Measurements from ENCODE around the gene GLUL. TPM values are rescaled to one million over a fixed set of nuclear protein-coding genes. Genes with fewer than 3 reads are reported as not detected.
"Not testable (repeated sequence)": the region's sequence is repeated elsewhere in the genome, so short reads cannot be mapped to it uniquely, and the experiment has no call there.

The GLUL gene
- total RNA-seq, 1 donor from 2014 or later = 221 TPM

DNA sequence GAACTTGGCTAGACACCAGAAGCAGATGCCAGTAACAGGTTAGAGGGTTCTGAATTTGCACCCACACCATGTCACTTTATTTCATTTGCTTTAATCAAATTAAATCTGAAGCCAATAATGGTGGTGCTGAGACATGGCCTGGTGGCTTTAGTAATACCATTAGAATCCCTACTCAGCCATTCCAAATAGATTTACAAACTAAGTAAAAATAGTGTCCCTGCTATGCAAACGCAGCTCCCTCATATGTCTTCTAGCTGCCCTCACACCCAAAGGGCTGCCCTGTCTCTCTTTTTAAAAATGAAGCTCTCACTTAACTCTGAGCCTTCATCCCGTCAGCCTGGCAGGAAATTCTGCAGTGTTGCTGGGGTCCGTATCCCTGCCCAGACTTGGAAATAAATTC lies 21.1 kb downstream of the GLUL start:
- no peak for ATAC-seq
- DNase-seq (ENCODE audit: low spot score) = no peak

DNA sequence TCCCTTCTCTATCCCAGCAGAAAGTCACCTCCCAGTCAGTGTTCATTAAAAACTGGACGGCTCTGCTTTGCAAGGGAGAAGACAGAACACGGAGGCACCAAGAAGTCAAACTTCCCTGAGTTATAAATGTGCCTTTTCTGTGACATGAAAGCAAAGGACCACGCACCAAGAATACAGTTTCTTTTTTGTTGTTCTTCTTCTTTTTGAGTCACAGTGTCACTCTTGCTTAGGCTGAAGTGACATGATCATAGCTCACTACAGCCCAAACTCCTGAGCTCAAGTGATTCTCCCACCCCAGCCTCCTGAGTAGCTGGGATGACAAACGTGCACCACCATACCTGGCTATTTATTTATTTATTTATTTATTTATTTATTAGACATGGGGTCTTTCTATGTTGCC lies 22.7 kb downstream of the GLUL start:
- DNase-seq (ENCODE audit: low spot score) (no peak), ATAC-seq (no peak)

DNA sequence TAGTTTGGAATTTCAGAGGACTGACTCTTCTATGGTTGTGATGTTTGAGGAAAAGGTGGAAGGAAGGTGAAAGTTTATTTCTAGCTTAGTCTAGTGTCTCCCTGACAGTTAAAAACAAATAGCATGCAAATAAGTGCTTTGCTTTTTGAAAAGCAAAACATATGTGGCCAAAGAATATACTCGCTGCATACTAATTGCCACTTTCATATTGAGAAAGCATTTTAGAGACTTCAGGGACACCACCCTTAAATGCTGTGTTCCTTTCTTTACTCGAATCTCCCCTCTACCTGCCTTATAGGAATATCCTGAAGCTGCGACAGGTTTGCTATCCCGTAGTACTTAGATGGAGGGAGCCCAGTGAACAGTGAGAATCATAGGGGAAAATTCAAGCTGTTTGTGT lies 23.2 kb downstream of the GLUL start:
- DNase-seq (ENCODE audit: low spot score) (no peak), ATAC-seq (no peak)

DNA sequence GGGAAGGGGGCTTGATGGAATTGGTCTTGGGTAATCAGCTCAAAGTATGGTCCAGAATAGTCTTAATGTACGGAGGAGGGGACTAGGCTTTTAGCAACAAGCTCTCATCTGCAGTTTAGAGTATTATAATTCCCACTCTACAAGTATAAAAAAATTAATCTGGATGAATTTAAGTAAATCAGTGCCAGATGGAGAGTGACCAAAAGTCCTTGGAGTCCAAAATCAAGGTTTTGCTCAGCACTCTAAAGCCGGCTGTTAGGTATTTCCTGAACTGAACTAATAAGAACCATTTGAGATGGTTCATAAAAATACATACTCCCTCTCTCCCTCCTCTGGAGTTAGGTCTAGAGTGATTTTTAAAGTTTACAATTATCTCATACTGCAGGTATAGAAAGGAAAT lies 23.7 kb downstream of the GLUL start:
- ATAC-seq (no peak), DNase-seq (ENCODE audit: low spot score) (no peak)

DNA sequence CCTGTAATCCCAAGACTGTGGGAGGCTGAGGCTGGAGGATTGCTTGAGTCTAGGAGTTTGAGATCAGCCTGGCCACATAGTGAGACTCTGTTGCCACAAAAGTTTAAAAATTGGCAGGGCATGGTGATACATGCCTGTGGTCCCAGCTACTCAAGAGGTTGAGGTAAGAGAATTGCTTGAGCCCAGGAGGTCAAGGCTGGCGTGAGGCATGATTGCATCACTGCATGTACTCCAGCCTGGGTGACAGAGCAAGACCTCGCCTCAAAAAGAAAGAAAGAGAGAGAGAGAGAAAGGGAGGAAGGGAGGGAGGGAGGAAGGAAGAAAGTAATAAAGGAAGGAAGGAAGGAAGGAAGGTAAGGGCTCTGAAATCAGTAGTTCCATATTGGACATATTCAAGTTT lies 25.0 kb downstream of the GLUL start:
- DNase-seq (ENCODE audit: low spot score) = no peak
- ATAC-seq = no peak

DNA sequence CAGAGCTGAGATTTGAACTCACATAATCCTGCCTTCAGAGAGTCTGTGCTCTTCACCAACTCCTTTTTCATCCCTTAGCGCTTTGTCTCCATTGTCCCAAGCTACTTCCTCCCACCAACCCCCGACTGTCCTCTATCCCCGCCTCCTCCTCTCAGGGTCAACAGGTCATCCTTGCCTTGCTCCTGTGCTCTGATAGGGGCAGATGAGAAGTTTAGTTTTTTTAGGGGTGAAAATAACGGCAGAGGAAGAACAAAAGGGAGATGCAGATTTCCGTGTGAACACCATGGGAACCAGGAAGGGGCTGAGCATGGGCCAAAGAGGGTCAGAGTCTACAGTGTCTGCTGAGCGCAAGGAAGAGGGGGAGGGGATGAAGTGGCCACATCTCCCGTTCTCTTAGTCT lies 31.9 kb downstream of the GLUL start:
- no peak for DNase-seq (ENCODE audit: low spot score)
- ATAC-seq = no peak

DNA sequence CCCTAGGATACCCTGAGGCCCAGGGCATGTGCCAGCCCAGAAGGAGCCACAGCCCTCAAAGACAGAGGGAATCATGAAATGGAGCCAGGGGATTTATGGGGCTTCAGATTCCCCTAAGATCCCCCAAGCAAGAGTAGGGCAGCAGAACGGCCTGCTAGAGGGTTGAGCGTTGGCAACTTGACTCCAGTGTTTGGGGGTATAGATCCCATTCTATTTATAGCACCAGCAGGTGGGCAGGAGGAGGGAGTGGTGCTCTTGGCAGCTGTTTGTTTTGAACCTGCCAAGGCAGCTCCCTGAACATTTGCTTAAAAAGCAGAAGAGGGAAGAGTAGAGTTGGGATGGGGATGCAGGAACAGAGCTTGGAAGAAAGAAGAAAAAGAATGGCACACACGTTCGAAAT lies 33.7 kb downstream of the GLUL start:
- ATAC-seq (no peak), DNase-seq (ENCODE audit: low spot score) (no peak)

DNA sequence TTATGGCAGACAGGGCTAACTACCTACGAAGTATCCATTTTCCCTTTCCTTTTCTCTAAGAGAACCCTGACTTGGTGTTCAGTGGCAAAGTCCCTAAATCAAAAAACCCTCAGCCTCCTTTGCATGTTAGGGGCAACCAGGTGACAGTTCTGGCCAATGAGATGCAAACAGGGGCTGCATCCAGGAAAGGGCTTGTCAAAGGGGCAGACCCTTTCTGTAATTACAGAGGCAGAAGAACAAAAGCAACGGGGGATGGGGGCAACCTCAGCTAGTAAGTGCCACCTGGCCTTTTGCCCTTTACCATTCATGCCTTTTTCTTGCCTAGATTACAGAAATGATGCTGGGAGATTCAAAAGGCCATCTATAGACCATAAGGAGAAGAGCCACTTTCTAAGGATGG lies 34.4 kb downstream of the GLUL start:
- DNase-seq (ENCODE audit: low spot score) = no peak
- ATAC-seq = no peak

DNA sequence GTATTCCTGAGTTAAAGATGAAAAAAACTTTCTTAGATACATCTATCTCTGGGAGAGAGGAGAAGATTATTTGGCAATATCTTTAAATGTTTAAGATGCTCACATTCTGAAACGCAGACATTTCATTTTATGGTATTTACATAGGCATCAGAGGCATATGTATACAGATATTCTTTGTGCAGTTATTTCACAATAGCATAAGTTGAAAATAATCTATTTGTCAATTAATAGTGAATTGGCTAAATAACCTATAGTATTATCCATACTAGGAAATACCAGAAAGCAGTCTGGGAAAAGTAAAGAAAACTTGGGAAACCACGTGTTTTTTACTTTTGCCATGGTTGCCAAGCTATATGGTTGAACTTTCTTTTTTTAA lies 35.9 kb downstream of the GLUL start:
- ATAC-seq (no peak), DNase-seq (ENCODE audit: low spot score) (no peak)

DNA sequence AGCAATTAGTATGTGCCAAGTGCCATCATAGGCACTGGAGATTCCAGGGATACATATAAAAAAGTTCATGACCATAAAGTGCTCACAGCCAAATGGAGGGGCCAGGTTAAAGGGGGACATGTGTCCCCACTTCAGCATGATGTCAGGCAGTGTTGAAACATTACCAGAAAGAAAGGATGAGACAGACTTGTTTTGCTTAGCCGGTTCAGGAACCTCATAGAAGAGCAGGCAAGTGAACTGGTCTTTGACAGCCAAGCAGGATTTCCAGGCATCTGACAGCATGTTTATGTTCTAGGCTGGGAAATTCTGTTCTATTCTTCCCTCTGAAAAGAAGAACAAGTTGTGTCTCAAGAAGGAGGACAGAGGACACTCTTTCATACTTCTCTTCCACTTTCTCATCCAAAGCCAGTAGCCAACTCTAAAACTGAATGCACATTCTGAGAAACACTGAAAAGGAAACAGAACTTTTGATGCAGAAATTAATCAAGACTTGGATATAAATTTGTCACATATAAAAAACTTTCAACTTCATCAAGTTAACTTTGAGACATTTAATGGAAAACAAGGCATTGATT lies 39.7 kb downstream of the GLUL start:
- ATAC-seq = no peak
- no peak for DNase-seq (ENCODE audit: low spot score)

DNA sequence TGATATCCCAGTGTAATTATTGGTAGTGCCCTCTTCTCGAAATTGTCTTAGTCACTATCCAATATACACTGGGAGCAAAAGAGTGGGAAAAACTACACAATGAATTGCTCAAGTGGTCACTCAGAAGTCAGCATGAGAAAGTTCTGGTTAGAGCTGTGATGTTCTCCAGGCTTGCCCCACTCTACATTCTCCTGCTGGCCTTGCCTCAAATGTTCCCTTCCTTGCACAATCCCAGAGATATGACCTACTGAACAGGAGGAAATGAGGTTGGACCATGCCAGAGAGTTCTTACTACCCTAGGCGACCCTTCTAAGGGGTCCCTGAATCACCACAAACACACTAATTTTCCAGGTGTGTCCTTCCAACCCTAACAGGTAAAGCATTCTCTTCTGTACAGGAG lies 40.8 kb downstream of the GLUL start:
- ATAC-seq (peak; percentile 57), DNase-seq (ENCODE audit: low spot score) (no peak)

DNA sequence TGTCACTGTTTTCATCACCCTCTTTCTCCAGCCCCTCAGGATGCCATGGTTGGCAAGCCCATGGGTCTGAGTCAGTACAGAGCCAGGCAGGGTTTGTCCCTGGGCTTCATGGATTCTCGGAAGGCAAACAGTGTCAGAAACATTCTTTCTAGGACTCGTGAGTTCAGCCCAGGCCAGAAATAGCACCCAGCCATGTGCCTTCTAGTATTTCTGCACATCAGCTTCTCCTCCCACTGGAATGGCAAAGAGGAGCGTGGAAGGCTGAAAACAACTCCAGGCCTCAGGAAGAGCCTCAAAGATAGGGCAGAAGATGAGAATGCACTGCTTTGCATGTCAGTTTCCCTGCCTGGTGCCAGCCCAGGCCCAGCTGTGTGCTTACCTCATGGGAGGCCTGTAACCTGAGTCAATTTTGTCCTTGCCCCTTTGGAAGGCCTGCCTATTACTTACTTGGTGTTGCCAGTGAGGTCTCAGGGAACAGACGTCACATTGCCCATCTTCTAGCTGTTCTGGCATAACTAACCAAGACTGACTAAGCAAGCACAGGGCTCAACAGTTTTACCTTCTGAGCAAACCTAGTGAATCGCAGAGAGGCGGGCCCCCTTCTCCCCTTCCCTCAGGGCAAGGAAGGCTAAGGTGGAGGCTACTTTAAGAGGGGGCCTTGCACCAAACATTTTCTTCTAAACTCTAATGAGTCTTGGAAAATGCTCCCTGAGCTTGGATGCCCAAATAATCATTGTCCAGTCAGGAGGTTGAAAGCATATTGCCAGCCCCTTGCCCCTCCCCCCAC lies 42.4 kb downstream of the GLUL start:
- DNase-seq (ENCODE audit: low spot score) (no peak), ATAC-seq (no peak)

DNA sequence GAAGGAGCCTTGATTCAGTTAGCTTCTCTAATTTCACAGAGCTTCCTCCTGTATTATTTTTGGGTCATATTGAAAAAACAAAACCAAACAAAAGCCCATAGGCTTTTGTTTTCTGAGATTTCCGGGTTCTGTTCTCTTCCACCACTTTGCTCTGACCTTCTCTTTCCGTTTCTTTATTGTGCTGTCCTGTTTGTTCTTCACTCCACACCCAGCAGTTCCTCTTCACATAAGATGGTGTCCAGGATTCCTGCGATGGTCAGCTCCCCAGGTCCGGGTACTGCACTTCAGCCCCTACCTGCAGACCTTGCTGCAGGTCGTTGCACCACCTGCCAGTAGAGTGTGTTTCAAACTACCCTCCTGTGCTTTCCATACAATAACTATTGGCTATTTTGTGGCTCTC lies 44.6 kb downstream of the GLUL start:
- no peak for ATAC-seq
- DNase-seq (ENCODE audit: low spot score) = no peak

DNA sequence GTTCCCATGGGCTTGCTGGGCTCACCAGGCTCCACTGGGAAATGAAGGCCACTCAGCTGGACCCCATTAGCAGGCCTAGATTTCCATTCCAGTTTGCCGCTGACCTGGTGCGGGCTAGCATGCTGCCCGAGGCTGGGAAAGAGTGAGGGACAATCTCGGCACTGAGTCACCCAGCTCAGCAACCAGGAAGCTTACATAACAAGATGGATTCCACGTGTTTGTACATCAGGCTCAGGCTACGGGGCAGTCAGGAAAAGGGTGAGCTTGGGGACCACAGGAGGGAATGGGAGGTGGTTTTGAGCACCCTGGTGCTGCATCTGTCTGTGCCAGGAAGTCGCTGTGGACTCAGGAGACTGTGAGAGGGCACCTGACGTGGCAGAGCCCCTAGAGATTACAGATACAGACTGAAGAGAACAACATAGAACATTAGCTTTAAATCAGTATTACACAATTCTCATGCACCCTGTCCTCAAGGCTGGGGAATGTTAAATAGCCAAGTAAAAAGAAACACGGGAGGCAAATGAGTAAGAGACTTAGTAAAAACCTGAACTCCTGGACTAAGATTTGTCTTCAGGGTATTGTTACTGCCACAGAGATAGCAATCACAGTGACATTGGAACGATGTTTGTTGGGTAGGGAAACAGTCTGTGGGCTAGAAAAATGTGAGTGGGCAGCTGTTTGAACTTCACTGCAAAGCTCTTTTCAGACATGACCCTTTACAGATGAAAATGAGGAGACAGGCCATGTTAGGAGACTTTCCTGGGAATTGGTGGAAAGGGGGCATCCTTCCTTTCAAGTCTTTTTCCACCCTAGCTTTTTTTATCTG lies 51.1 kb downstream of the GLUL start:
- no peak for DNase-seq (ENCODE audit: low spot score)
- no peak for ATAC-seq

DNA sequence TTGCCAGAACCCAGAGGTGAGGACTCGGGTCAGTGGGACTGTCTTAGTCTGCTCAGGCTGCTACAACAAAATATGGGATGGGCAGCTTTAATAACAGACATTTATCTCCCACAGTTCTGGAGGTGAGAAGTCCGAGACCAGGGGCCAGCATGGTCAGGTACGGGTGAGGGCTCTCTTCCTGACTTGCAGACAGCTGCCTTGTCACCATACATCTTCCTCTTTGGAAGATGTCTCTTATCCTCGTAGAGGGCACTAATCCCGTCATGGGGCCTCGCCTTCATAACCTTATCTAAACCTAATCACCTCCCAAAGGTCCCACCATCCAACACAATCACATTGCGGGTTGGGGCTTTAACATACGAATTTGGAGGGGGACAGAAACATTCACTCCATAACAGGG lies 51.9 kb downstream of the GLUL start:
- DNase-seq (ENCODE audit: low spot score) (no peak), ATAC-seq (no peak)

DNA sequence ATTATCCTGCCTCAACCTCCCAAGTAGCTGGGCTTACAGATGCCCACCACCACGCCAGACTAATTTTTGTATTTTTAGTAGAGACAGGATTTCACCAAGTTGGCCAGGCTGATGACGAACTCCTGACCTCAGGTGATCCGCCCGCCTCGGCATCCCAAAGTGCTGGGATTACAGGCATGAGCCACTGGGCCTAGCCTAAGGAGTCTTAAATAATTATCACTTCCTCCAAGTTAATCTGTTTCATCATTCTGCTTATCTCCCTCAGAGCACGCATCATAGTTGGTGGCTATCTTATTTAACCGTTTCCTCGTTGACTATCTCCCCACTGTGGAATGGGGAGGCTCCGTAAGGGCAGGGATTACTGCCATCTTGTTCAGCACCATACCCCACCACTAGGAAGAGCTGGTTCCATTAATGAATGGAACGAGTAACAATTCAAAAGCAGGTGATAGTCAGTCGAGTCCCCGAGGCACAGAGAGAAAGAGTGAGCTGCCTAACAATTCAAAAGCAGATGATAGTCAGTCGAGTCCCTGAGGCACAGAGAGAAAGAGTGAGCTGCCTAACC lies 52.7 kb downstream of the GLUL start:
- DNase-seq (ENCODE audit: low spot score) = no peak
- ATAC-seq = no peak

DNA sequence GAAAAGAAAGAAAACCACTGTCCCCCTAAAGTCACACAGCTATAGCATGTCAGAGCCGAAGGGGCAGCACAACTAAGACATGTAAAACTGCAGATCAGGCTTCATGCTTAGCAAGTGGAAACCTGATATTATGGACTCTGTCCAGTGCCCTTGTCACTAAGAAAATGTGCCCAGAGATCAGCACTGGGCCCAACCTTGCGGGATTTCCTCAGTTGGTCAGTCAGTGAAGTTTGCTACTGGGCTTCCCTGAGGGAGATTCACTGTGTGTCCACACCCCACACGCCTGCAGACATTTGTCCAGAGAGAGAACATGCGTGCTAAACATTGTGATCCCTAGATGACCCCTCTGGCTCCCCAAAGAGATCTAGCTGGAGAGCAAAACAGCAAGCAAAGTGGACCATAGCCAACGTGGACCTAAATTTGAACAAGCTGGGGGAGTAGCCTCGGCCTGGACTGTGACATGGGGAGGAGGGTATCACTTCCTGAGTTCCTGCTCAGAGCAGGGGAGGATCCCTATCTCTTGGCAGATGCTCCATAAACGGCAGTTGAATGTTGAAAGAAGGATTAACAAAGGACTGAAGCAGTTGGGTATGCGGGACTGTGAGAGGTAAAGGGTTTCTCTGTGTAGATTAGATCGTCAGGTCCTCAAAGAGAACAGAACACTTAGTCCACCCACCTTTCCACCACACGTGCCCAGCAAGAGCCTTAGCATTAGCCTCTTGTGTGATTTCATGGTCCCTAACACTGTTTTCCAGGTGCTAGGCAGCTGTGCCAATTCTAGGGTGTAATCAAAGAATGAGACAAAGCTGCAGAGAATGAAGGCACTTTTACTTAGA lies 53.6 kb downstream of the GLUL start:
- no peak for ATAC-seq
- no peak for DNase-seq (ENCODE audit: low spot score)

DNA sequence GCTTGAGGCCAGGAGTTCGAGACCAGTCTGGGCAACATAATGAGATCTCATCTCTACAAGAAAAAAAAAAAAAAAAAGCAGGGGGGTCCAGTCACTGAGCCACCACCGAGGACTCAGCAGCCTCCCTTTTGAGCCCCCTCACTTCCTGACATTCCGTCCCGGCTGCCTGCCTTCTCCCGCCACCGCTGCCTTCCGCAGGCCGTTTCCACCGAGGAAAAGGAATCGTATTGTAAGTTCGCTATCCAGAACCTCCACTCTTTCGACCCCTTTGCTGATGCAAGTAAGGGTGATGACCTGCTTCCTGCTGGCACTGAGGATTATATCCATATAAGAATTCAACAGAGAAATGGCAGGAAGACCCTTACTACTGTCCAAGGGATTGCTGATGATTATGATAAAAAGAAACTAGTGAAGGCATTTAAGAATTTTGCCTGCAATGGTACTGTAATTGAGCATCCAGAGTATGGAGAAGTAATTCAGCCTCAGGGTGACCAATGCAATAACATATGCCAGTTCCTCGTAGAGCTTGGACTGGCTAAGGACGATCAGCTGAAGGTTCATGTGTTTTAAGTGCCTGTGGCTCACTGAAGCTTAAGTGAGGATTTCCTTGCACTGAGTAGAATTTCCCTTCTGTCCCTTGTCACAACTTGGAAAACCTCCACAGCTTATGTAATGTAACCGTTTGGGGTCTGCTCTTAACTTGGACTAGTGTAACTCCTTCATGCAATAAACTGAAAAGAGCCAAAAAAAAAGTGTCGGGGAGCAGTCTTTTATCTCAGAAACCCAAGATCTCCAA lies 55.6 kb downstream of the GLUL start:
- no peak for ATAC-seq
- DNase-seq (ENCODE audit: low spot score) = no peak

DNA sequence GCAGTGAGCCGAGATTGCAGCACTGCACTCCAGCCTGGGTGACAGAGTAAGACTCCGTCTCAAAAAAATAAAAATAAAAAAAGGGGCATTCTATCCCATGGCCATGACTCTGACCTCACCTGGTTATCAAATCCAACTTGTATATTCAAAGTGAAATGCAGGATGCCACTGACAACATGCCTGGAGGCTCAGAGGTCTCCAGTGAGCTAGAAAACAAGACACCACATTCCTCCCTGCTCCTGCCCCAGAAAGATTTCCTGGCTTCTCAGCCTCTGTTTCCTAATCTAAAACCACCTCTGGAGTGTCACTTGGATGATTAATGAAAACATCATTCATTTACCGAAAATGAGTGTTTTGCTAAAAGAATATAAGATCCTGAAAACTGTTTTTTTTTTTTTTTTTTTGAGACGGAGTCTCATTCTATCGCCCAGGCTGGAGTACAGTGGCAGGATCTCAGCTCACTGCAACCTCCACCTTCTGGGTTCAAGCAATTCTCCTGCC lies 58.5 kb downstream of the GLUL start:
- not testable (repeated sequence) for ATAC-seq

More for the DNA sequence above, 58.5 kb downstream of the GLUL start:
- DNase-seq (ENCODE audit: low spot score) = not testable (repeated sequence)
